ENCODE measurements around the gene RWDD1.
"Not testable (repeated sequence)": the region's sequence is repeated elsewhere in the genome, so short reads cannot be mapped to it uniquely, and the experiment has no call there.

Gene RWDD1

DNA sequence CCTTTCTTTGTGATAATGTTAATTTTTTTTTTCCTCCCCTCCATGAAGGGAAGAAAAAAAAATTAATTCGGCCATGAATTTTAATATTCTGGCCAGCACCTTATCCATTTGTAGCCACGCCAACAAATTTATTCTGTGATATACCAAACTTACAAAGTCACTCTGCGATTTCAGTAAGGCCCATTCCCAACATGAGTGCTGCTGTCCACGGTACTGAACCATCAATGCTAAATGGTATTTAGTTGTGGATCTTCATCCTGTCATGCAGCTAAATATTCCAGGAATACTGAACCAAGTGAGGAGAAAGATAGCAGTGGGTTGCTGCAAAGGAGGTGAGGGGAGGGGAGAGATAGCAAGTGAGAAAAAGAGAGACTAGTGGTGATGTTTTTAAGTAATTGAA is 25.5 kb downstream of the RWDD1 start:
- H3K4me3 ChIP-seq (ENCODE audit: low read length), result no peak overlapping the region
- TF ChIP-seq, protein P1, sequence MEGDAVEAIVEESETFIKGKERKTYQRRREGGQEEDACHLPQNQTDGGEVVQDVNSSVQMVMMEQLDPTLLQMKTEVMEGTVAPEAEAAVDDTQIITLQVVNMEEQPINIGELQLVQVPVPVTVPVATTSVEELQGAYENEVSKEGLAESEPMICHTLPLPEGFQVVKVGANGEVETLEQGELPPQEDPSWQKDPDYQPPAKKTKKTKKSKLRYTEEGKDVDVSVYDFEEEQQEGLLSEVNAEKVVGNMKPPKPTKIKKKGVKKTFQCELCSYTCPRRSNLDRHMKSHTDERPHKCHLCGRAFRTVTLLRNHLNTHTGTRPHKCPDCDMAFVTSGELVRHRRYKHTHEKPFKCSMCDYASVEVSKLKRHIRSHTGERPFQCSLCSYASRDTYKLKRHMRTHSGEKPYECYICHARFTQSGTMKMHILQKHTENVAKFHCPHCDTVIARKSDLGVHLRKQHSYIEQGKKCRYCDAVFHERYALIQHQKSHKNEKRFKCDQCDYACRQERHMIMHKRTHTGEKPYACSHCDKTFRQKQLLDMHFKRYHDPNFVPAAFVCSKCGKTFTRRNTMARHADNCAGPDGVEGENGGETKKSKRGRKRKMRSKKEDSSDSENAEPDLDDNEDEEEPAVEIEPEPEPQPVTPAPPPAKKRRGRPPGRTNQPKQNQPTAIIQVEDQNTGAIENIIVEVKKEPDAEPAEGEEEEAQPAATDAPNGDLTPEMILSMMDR (conservative IDR thresholded peaks at IDR 0.05; ENCODE audit: low read length), result no peak
- peak; percentile 9 for DNase-seq (ENCODE audit: low read depth)

DNA sequence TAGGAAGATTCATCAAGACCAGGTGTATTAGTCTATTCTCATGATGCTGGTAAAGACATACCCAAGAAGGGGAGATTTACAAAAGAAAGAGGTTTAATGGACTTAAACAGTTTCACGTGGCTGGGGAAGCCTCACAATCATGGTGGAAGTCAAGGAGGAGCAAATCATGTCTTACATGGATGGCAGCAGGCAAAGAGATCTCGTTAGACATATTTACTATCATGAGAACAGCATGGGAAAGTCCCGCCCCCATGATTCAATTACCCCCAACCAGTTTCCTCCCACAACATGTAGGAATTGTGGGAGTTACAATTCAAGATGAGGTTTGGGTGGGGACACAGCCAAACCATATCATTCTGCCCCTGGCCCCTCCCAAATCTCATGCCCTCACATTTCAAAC is 32.6 kb downstream of the RWDD1 start:
- DNase-seq (ENCODE audit: low read depth); H3K4me3 ChIP-seq (ENCODE audit: low read length): not testable (repeated sequence)

DNA sequence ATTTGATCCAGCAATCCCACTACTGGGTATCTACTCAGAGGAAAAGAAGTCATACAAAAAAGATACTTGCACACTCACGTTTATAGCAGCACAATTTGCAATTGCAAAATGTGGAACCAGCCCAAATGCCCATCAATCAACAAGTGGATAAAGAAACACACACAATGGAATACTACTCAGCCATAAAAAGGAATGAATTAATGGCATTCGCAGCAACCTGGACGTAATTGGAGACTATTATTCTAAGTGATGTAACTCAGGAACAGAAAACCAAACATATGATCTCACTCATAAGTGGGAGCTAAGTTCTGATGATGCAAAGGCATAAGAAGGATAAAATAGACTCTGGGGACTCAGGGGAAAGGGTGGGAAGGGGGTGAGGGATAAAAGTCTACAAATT is 33.6 kb downstream of the RWDD1 start:
- not testable (repeated sequence) for DNase-seq (ENCODE audit: low read depth); H3K4me3 ChIP-seq (ENCODE audit: low read length)

DNA sequence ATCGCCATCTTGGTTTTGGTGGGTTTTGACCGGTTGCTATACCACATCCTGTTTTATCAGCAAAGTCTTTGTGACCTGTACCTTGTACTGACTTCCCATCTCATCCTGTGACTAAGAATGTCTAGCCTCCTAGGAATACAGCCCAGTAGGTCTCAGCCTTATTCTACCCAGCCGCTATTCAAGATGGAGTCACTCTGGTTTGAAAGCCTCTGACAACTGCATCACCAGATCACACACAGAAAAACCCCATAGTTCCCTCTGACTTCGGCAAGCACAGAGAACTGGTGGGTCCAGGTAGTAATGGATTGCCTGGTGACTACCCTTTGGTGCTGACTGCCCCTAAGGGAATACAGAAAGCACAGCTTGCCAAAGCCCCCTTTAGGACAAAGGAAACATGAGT is 34.6 kb downstream of the RWDD1 start:
- TF ChIP-seq, protein P1 (conservative IDR thresholded peaks at IDR 0.05; ENCODE audit: low read length), result no peak
- DNase-seq (ENCODE audit: low read depth), result no peak
- H3K4me3 ChIP-seq (ENCODE audit: low read length), result no peak overlapping the region

DNA sequence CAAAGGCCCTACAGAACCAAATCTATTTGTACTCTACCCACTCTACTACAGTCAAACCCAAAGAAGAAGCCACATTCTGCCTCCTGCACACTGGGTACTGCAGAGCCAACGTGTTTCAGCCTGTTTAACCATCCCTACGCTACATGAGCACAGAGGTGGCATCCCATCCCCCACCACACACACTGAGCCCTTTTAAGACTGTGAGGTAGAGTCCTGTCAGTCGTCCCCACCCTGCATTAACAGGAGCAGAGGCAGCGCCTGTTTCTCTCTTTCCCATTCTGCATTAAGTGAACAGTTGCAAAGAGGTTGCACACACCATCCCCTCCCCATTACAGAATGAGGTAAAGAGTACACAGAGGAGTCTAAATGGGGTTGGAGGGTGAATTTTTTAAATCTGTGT is 39.8 kb downstream of the RWDD1 start:
- no peak for DNase-seq (ENCODE audit: low read depth)

DNA sequence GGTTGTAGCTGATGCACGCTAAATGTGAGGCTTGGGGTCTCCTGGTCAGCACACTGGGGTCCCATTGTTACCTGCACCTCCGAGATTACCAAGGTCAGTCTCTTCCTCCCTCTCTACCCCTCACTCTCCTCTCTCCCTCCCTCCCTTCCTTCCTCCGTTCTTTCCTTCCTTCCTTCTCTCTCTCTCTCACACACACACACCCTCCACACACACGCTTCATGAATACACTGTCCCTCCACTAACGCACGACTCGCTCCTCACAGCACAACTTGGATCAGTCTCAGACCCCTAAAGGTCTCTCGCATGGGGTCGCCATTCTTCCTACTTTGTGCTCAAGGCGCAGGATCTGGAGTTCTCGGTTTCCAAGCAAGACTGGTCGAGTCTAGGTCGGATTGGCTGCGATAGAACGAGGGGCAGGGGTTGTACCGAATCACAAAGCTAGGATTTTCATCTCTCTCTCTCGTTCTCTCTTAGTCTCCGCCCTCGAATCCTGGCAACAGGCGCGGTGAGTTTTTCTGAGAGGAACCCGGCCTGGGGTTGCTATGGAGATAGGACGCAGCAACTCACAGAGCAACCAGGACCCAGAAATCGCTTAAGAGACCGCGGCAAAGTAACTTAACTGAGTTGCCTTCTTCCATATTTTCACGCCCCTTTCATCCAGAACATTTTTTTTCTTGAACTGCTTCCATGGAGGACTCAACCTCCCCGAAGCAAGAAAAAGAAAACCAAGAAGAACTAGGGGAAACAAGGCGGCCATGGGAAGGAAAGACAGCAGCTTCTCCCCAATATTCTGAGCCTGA is 44.8 kb downstream of the RWDD1 start, which contains the start of gene RSPH4A:
Gene RSPH4A (plus strand): TSS at position 543 of the 800 bp plus-strand sequence. CDS start 145 bp downstream, at position 688.
- peak within 1 kb of the TSS; percentile 84 for H3K4me3 ChIP-seq (ENCODE audit: low read length)
- TF ChIP-seq, protein P1 (conservative IDR thresholded peaks at IDR 0.05; ENCODE audit: low read length), result peak; percentile 15; the same call in 1 of the 2 replicates

More for the DNA sequence above, 39.8 kb downstream of the RWDD1 start:
- TF ChIP-seq, protein P1 (conservative IDR thresholded peaks at IDR 0.05; ENCODE audit: low read length), result no peak
- H3K4me3 ChIP-seq (ENCODE audit: low read length), result no peak overlapping the region

DNA sequence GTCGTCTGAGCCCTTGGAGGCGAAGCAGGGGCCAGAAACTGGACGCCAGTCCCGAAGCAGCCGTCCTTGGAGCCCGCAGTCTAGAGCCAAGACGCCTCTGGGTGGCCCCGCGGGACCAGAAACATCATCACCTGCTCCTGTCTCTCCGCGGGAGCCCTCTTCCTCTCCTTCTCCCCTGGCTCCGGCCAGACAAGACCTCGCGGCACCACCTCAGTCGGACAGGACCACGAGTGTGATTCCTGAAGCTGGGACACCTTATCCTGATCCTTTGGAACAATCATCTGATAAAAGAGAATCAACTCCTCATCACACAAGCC is 45.4 kb downstream of the RWDD1 start:
- peak overlapping the region; percentile 84 for H3K4me3 ChIP-seq (ENCODE audit: low read length)
- TF ChIP-seq, protein P1 (conservative IDR thresholded peaks at IDR 0.05; ENCODE audit: low read length), result no peak
- DNase-seq (ENCODE audit: low read depth), result peak; percentile 3

More for the DNA sequence above, 44.8 kb downstream of the RWDD1 start, which contains the start of gene RSPH4A:
- peak; percentile 92 for DNase-seq (ENCODE audit: low read depth)

DNA sequence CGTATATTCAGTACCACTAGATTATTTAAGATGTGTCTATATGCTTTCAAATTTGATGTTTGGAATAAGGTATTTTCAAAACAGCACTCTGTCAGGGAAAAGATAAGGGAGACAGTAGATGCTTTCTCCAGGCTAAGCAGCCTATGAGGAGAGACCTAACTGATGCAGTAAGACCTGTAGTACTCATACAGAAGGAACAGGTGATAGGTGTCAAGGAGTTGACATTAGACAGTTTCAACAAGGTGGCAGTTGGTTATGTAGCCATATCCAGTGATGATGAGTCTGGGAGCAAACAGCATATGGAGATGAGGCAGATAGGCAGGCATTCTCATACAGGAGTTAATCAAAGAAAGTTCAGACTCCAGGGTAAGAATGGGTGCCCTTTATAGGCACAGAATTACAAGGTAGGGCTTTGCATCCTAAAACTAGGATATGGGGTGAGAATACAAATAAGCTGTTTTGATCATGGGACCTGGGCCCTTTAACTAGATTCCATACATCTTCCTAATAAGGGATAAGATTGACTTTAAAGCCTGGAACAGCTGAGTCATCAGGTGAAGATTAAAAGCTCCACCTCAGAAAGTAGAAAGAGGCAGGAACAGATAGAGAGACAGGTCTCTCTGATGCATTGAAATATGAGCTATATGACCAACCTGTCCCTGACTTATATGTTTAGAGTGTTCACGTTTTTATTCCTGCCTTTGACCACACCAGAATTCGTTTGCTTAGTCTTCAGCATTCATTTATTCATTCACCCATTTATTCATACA is 52.9 kb downstream of the RWDD1 start:
- TF ChIP-seq, protein P1 (conservative IDR thresholded peaks at IDR 0.05; ENCODE audit: low read length), result no peak
- DNase-seq (ENCODE audit: low read depth), result no peak
- H3K4me3 ChIP-seq (ENCODE audit: low read length), result no peak overlapping the region

Data from AG10803 (cell line).